Right lobe of liver (tissue), 4 donors: ENCODE results near the gene LIMS1.
"Not testable (repeated sequence)": the region's sequence is repeated elsewhere in the genome, so short reads cannot be mapped to it uniquely, and the experiment has no call there.

Experiments
- POLR2A ChIP-seq: fragments of 450-650 bp; IDR thresholded peaks from one replicate; pipeline ENCODE4 v1.6.1; 2017; ENCODE audit warnings: antibody characterized with exemption, mild to moderate bottlenecking
- TF ChIP-seq, protein P1 (sequence below), 4 donors: fragments of 200-600 bp in 3 of 4; fragments of 450-650 bp in 1 of 4; IDR thresholded peaks; one replicate each; pipeline versions ENCODE4 v1.5.1 to v1.8.0; 2016 to 2022; ENCODE audit warnings: antibody characterized with exemption in 4 of 4, mild to moderate bottlenecking in 2 of 4
- donor health status: DM: no; HTN: no; CAD: no.
- donor health status: DM: no; HTN: no; CAD: no.
- donor health status: DM: no; HTN: yes; CAD: no.

DNA sequence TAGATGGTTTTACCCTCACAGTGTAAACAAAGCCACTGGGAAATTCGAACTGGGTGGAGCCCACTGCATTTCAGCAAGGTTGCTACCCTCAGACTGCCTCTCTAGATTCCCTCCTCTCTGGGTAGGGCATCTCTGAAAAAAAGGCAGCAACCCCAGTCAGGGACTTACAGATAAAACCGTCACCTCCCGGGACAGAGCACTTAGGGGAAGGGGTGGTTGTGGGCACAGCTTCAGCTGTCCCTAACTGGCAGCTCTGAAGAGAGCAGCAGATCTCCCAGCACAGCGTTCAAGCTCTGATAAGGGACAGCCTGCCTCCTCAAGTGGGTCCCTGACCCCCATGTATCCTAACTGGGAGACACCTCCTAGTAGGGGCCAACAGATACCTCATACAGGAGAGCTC, 109.6 kb downstream of the LIMS1 start:
- TF ChIP-seq, protein P1, sequence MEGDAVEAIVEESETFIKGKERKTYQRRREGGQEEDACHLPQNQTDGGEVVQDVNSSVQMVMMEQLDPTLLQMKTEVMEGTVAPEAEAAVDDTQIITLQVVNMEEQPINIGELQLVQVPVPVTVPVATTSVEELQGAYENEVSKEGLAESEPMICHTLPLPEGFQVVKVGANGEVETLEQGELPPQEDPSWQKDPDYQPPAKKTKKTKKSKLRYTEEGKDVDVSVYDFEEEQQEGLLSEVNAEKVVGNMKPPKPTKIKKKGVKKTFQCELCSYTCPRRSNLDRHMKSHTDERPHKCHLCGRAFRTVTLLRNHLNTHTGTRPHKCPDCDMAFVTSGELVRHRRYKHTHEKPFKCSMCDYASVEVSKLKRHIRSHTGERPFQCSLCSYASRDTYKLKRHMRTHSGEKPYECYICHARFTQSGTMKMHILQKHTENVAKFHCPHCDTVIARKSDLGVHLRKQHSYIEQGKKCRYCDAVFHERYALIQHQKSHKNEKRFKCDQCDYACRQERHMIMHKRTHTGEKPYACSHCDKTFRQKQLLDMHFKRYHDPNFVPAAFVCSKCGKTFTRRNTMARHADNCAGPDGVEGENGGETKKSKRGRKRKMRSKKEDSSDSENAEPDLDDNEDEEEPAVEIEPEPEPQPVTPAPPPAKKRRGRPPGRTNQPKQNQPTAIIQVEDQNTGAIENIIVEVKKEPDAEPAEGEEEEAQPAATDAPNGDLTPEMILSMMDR (IDR thresholded peaks at IDR 0.05), result not testable (repeated sequence)
- TF ChIP-seq POLR2A, result not testable (repeated sequence)
